Hepatocyte (in vitro differentiated cells): ENCODE results near the gene ZNF491. TPM values are rescaled to one million over a fixed set of nuclear protein-coding genes. Genes with fewer than 3 reads are reported as not detected.

ENCODE experiments used
- DNase-seq: peaks from one replicate; pipeline ENCODE4 v3.0.0-alpha.2; 2016; ENCODE audit warnings: low spot score
- H2AFZ ChIP-seq: fragments of 200-600 bp; sonication (generic); 2 replicates; pipeline ENCODE4 v1.6.0; 2016; ENCODE audit warnings: antibody characterized with exemption, mild to moderate bottlenecking
- H3K27ac ChIP-seq: fragments of 200-600 bp; sonication (generic); 2 replicates; pipeline ENCODE4 v1.5.1; 2016; ENCODE audit warnings: mild to moderate bottlenecking
- H3K27me3 ChIP-seq: fragments of 200-600 bp; sonication (generic); 2 replicates; pipeline ENCODE4 v1.6.1; 2016
- H3K36me3 ChIP-seq: fragments of 200-600 bp; sonication (generic); replicated peaks from 2 replicates; pipeline ENCODE4 v1.5.1; 2016; ENCODE audit warnings: low read depth; ENCODE audit not compliant: insufficient read depth
- H3K4me1 ChIP-seq: fragments of 200-600 bp; sonication (generic); 2 replicates; pipeline ENCODE4 v1.5.1; 2016; ENCODE audit warnings: mild to moderate bottlenecking, moderate library complexity; ENCODE audit not compliant: insufficient read depth
- H3K4me2 ChIP-seq: fragments of 200-600 bp; sonication (generic); 2 replicates; pipeline ENCODE4 v1.6.0; 2016
- H3K4me3 ChIP-seq: fragments of 200-600 bp; sonication (generic); 2 replicates; pipeline ENCODE4 v1.5.1; 2016; ENCODE audit warnings: mild to moderate bottlenecking
- H3K79me2 ChIP-seq: fragments of 200-600 bp; sonication (generic); 2 replicates; pipeline ENCODE4 v1.6.0; 2017; ENCODE audit warnings: mild to moderate bottlenecking
- H3K9me2 ChIP-seq: fragments of 200-600 bp; sonication (generic); replicated peaks from 2 replicates; pipeline ENCODE4 v1.6.0; 2017; ENCODE audit warnings: mild to moderate bottlenecking; ENCODE audit not compliant: insufficient read depth
- H3K9me3 ChIP-seq: fragments of 200-600 bp; sonication (generic); 2 replicates; pipeline ENCODE4 v1.5.1; 2016; ENCODE audit warnings: low read depth, mild to moderate bottlenecking
- H4K20me1 ChIP-seq: fragments of 200-600 bp; sonication (generic); 2 replicates; pipeline ENCODE4 v1.6.0; 2016; ENCODE audit warnings: mild to moderate bottlenecking; ENCODE audit not compliant: insufficient read depth, poor library complexity, severe bottlenecking
- CTCF ChIP-seq: fragments of 200-600 bp; sonication (generic); IDR thresholded peaks from 2 replicates; pipeline ENCODE4 v1.5.1; 2016; ENCODE audit warnings: antibody characterized with exemption, mild to moderate bottlenecking; ENCODE audit not compliant: poor library complexity
- EZH2 ChIP-seq: fragments of 200-600 bp; sonication (generic); IDR thresholded peaks from 2 replicates; pipeline ENCODE4 v1.6.1; 2016; ENCODE audit warnings: antibody characterized with exemption, mild to moderate bottlenecking, borderline replicate concordance
- EZH2phosphoT487 ChIP-seq: fragments of 200-600 bp; sonication (generic); IDR thresholded peaks from one replicate; pipeline ENCODE4 v1.6.1; 2018; ENCODE audit warnings: antibody characterized with exemption, mild to moderate bottlenecking, low read depth, moderate library complexity; ENCODE audit not compliant: unreplicated experiment, severe bottlenecking
- WGBS: methylation state at CpG from one replicate; pipeline ENCODE4 v1.1.6; 2016; ENCODE audit warnings: low lambda C conversion rate; ENCODE audit errors: missing lambda C conversion rate; 5-methylcytosine and 5-hydroxymethylcytosine counted together
- polyA plus RNA-seq: library from polyadenylated mRNA; unstranded; fragments of >200 nt; fragmentation: Nextera tagmentation; extraction: Ambion mirVana; gene quantifications from 2 replicates; pipeline ENCODE4 v1.2.1, GENCODE V29; 2016
- total RNA-seq: library from RNA; depleted of rRNA; stranded (reverse); fragments of >200 nt; gene quantifications from 2 replicates; pipeline ENCODE4 v1.2.3, GENCODE V29; 2014

The ZNF491 gene
- total and polyA plus RNA-seq, 2 experiments from 2014 or later = 2.0 to 2.9 TPM

- H3K27me3 ChIP-seq = no peaks in the 10 kb centered on the region
- no peaks in the 10 kb centered on the region for H3K79me2 ChIP-seq
- TF ChIP-seq EZH2phosphoT487 (no peak), CTCF (no peak)
- H3K4me1 ChIP-seq = no peaks in the 10 kb centered on the region
- H2AFZ ChIP-seq = no peak overlapping the region
- H4K20me1 ChIP-seq = no peaks in the 10 kb centered on the region
- H3K27ac ChIP-seq = no peak overlapping the region
- H3K36me3 ChIP-seq = peaks cover 28% of the 10 kb centered on the region
- H3K4me2 ChIP-seq = no peak overlapping the region
- H3K9me3 ChIP-seq = peaks cover 57% of the 10 kb centered on the region
- H3K4me3 ChIP-seq = peak overlapping the region; percentile 1
- WGBS = 98% methylated on average over 5 of the region's 5 CpGs
- no peak for DNase-seq
- no peaks in the 10 kb centered on the region for H3K9me2 ChIP-seq
These were observed 16.8 kb upstream of the ZNF491 start for GRCh38 chr19:11781295-11782057.

GRCh38 chr19:11783767-11784166, 14.6 kb upstream of the ZNF491 start:
- peaks cover 58% of the 10 kb centered on the region for H3K9me3 ChIP-seq
- WGBS = 97% methylated on average over 1 of the region's 1 CpG

GRCh38 chr19:11784356-11784755, 14.0 kb upstream of the ZNF491 start:
- DNase-seq = no peak
- Histone ChIP-seq H3K4me3 (no peak overlapping the region), H3K79me2 (no peaks in the 10 kb centered on the region), H4K20me1 (no peaks in the 10 kb centered on the region), H3K27me3 (no peaks in the 10 kb centered on the region), H3K36me3 (peaks cover 23% of the 10 kb centered on the region), H3K27ac (no peak overlapping the region), H2AFZ (no peak overlapping the region), H3K4me2 (no peak overlapping the region), H3K9me3 (peaks cover 60% of the 10 kb centered on the region), H3K4me1 (no peaks in the 10 kb centered on the region), H3K9me2 (no peaks in the 10 kb centered on the region)
- 98% methylated on average over 3 of the region's 3 CpGs for WGBS
- no peak for TF ChIP-seq EZH2
- TF ChIP-seq CTCF = no peak
- TF ChIP-seq EZH2phosphoT487 = no peak

More at GRCh38 chr19:11783767-11784166, 14.6 kb upstream of the ZNF491 start:
- Histone ChIP-seq H3K4me3 (no peak overlapping the region), H4K20me1 (no peaks in the 10 kb centered on the region), H3K4me2 (no peak overlapping the region), H3K9me2 (no peaks in the 10 kb centered on the region), H3K79me2 (no peaks in the 10 kb centered on the region), H3K36me3 (peaks cover 23% of the 10 kb centered on the region), H3K27me3 (no peaks in the 10 kb centered on the region), H2AFZ (no peak overlapping the region), H3K27ac (no peak overlapping the region), H3K4me1 (no peaks in the 10 kb centered on the region)
- TF ChIP-seq EZH2phosphoT487 = no peak
- TF ChIP-seq EZH2 = no peak
- no peak for DNase-seq

GRCh38 chr19:11787536-11787935, 10.8 kb upstream of the ZNF491 start:
- no peak overlapping the region for H3K4me3 ChIP-seq
- no peaks in the 10 kb centered on the region for H4K20me1 ChIP-seq
- no peaks in the 10 kb centered on the region for H3K9me2 ChIP-seq
- no peaks in the 10 kb centered on the region for H3K27me3 ChIP-seq
- TF ChIP-seq CTCF = no peak
- TF ChIP-seq EZH2phosphoT487 = no peak
- TF ChIP-seq EZH2 = no peak
- no peak overlapping the region for H3K27ac ChIP-seq
- H3K79me2 ChIP-seq = no peaks in the 10 kb centered on the region
- H2AFZ ChIP-seq = no peak overlapping the region
- H3K9me3 ChIP-seq = peaks cover 38% of the 10 kb centered on the region
- H3K4me2 ChIP-seq = no peak overlapping the region
- no peaks in the 10 kb centered on the region for H3K4me1 ChIP-seq
- WGBS = 83% methylated on average over 3 of the region's 3 CpGs
- no peak for DNase-seq
- peaks cover 3% of the 10 kb centered on the region for H3K36me3 ChIP-seq
